ENCODE measurements around the gene EIF6.

GRCh38 chr20:35290887-35291417, 6.4 kb upstream of the EIF6 start:
- no peak for TF ChIP-seq POLR2A (IDR thresholded peaks at IDR 0.05)
- TF ChIP-seq CTCF (IDR thresholded peaks at IDR 0.05 in 8 of 11, conservative IDR thresholded peaks at IDR 0.05 in 3 of 11): no peak
- TF ChIP-seq POLR2AphosphoS5 (IDR thresholded peaks at IDR 0.05): no peak
